DMS153 treated with DMSO at 0.1 percent for 48 hours (cell line): ENCODE measurements around the gene CPEB3.
"Not testable (repeated sequence)": the region's sequence is repeated elsewhere in the genome, so short reads cannot be mapped to it uniquely, and the experiment has no call there.

Experiments
- DNase-seq: peaks from one replicate; lab custom pipeline; 2025; ENCODE audit not compliant: unreplicated experiment; lab: John Stamatoyannopoulos, UW

Gene CPEB3

GRCh38 chr10:92052741-92053140, 238.1 kb downstream of the CPEB3 start:
- DNase-seq = no peak

GRCh38 chr10:92052088-92052487, 238.8 kb downstream of the CPEB3 start:
- no peak for DNase-seq

GRCh38 chr10:92047215-92047614, 243.7 kb downstream of the CPEB3 start:
- DNase-seq = no peak

GRCh38 chr10:92045641-92046106, 245.2 kb downstream of the CPEB3 start:
- no peak for DNase-seq

- DNase-seq = no peak
These were observed 248.3 kb downstream of the CPEB3 start for GRCh38 chr10:92042541-92042940.

- no peak for DNase-seq
These were observed 251.9 kb downstream of the CPEB3 start for GRCh38 chr10:92038949-92039348.

- not testable (repeated sequence) for DNase-seq
These were observed 257.8 kb downstream of the CPEB3 start for GRCh38 chr10:92033070-92033469.

GRCh38 chr10:92031580-92031979, 259.3 kb downstream of the CPEB3 start:
- no peak for DNase-seq

GRCh38 chr10:92027141-92027540, 263.7 kb downstream of the CPEB3 start:
- no peak for DNase-seq

GRCh38 chr10:92025340-92025739, 265.5 kb downstream of the CPEB3 start:
- not testable (repeated sequence) for DNase-seq

- DNase-seq = no peak
These were observed 266.2 kb downstream of the CPEB3 start for GRCh38 chr10:92024700-92025099.

- no peak for DNase-seq
These were observed 276.3 kb downstream of the CPEB3 start for GRCh38 chr10:92014620-92015019.

GRCh38 chr10:92011560-92012214, 279.2 kb downstream of the CPEB3 start:
- no peak for DNase-seq

- no peak for DNase-seq
These were observed 280.7 kb downstream of the CPEB3 start for GRCh38 chr10:92010047-92010735.

GRCh38 chr10:92009445-92009844, 281.4 kb downstream of the CPEB3 start:
- DNase-seq = no peak

- DNase-seq = no peak
These were observed 284.9 kb downstream of the CPEB3 start for GRCh38 chr10:92005978-92006377.

GRCh38 chr10:92003258-92003657, 287.6 kb downstream of the CPEB3 start:
- DNase-seq = peak; percentile 44

- DNase-seq = no peak
These were observed 288.9 kb downstream of the CPEB3 start for GRCh38 chr10:92001995-92002394.

- DNase-seq = no peak
These were observed 289.3 kb downstream of the CPEB3 start for GRCh38 chr10:92001581-92001980.
